Endothelial cell of hepatic sinusoid (primary cell): ENCODE measurements around the gene OR5M3.

Experiments used
- in situ Hi-C: cut with HindIII; loops from 2 replicates; pipeline ENCODE4 v1.10.0; 2017; ENCODE audit warnings: low sequenced_read_pairs

The OR5M3 gene

GRCh38 chr11:56473252-56473651 is at the start of gene OR5M3:
Gene OR5M3, minus strand, starts transcription at chr11:56473352. Its CDS starts 2,855 bp downstream, at chr11:56470497.
- in situ Hi-C loops: no loop called here

DNA sequence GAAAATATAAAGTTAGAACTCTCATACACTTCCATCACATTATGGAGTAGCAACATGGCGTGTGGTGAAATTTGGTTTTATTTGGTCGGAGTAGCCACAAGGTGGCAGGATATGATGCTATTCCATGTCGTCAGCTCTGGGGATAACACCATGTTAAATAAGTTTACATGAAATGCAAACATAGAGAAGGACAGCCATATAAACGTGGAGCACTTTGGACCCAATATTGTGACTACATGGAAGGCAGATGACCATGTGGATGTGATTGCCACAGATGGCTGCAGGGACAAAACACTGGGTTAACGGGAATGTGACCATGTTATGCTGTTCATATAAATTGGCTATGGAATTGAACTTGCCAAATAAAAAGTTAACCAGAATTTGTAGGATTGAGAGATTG is 48.9 kb upstream of the OR5M3 start:
- in situ Hi-C loops: no loop called here

- in situ Hi-C loops: no loop called here
Observed at GRCh38 chr11:56513280-56513679, 40.1 kb upstream of the OR5M3 start.

DNA sequence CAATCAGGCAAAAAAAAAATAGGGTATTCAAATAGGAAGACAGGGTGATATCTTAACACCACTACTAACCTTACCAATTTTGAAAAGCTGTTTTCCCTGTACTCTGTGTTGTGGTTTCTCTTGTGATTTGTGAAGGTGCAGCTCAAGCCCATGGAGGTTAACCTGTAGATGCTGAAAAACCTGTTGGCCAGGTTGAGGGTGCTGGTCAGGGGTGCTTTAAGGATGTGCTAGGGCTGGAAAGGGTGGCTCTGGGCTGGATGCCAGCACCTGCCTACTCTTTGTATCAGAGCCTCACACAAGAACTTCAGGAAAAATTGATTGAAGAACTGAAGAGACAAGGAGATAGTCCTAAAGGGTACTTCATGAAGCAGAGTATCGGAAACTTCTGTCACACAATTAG is 36.3 kb upstream of the OR5M3 start:
- in situ Hi-C loops: no loop called here

- in situ Hi-C loops: no loop called here
Observed at GRCh38 chr11:56497010-56497409, 23.9 kb upstream of the OR5M3 start.

GRCh38 chr11:56495117-56495516 is 22.0 kb upstream of the OR5M3 start:
- in situ Hi-C loops: no loop called here

- in situ Hi-C loops: no loop called here
Observed at GRCh38 chr11:56491270-56491669, 18.1 kb upstream of the OR5M3 start, which contains the start of gene OR5M8. Gene OR5M8, minus strand, starts transcription at chr11:56491370. Its CDS starts 0 bp downstream, at chr11:56491370.

DNA sequence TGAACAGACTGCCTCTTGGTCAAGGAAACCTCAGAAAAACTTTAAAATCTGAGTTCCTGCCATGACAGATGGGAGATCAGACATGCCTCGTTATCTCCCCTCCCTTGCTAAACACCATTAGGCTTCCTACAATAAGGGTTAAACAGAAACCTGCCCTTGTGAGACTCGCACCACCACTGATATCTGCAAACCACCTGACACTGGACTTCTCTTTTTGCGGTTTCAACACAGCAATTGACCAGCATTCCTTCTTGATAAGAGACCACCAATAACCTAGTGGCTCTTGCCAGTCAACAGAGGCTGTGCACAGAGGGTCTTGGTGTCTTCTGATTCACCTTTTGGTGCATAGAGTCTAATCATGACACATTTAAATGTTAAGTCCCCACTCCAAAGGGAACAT is 13.6 kb upstream of the OR5M3 start:
- in situ Hi-C loops: no loop called here

GRCh38 chr11:56474729-56475235 is 1.6 kb upstream of the OR5M3 start:
- in situ Hi-C loops: no loop called here

DNA sequence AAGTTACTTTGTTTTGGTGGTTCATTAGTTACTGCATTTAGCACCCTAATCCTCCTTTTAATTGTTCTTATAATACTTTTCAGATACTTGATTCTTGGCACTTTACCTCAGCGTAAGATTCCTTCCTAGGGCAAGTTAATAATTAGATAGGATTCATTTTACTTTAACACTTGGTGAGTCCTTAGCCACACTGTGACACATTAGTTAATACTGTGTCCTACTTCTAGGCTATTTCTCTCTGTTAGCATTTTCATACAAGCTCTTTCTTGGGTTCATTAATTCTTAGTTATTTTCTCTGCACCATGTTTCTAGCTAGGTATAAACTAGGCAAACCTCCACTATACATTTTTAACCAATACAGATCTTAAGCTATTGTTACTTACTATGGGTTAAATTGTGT is 16.1 kb downstream of the OR5M3 start:
- in situ Hi-C loops: no loop called here

GRCh38 chr11:56453521-56453920 is 19.6 kb downstream of the OR5M3 start:
- in situ Hi-C loops: no loop called here
